Stimulated activated CD4-positive, alpha-beta T cell treated with anti-CD3 and anti-CD28 coated beads, Interleukin-12 subunit alpha, Interleukin-12 subunit beta, amount 100 ng/mL, for 4 hours (primary cell): ENCODE results near the gene LYRM2.

ENCODE experiments used
- DNase-seq: peaks from one replicate; pipeline ENCODE4 v3.0.0-alpha.2; 2020

The LYRM2 gene

GRCh38 chr6:89590133-89590532 lies 48.4 kb downstream of the LYRM2 start:
- no peak for DNase-seq

- DNase-seq, result no peak
These were observed 49.1 kb downstream of the LYRM2 start for GRCh38 chr6:89589297-89590025.

- DNase-seq, result no peak
These were observed 53.4 kb downstream of the LYRM2 start for GRCh38 chr6:89585154-89585553.

DNA sequence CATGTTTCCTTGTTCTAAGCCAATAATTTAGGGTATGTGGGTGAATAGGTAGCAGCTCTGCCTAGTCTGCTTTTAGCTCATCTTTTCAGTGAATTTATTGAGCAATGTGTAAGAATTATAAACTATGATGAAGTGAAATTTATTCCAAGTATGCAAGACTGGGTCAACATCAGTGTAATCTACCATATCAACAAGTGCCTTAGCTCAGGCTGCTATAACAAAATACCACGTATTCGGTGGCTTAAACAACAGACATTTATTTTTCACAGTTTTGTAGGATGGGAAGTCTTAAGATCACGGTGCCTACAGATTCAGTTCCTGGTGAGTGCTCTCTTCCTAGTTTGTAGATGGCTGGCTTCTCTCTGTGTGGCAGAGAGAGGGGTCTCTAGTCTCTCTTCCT lies 54.0 kb downstream of the LYRM2 start:
- DNase-seq, result no peak

DNA sequence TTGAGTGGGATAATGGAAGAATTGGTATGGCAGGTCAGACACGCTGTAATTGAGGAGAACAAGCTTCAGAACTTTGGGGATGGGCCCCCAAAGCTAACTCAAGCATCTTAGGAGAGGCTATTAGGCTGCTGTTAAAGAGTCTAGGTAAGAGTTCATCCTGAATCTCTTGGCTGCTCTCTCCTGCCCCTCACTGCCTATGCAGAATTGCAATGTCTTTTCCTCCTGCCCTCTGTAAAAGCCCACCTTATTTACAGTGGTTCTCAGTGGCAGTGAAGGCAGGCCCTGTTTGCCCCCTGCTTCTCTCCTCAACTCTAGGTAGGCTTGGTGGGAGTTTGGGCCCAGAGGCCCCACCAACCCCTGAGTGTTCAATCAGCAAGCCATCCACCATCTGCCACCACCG lies 55.0 kb downstream of the LYRM2 start:
- DNase-seq, result no peak

- no peak for DNase-seq
These were observed 55.8 kb downstream of the LYRM2 start for GRCh38 chr6:89582669-89583325.

GRCh38 chr6:89581689-89582088 lies 56.9 kb downstream of the LYRM2 start:
- DNase-seq, result no peak

- DNase-seq, result no peak
These were observed 57.4 kb downstream of the LYRM2 start for GRCh38 chr6:89580997-89581666.

- no peak for DNase-seq
These were observed 63.0 kb downstream of the LYRM2 start for GRCh38 chr6:89575562-89575960.

DNA sequence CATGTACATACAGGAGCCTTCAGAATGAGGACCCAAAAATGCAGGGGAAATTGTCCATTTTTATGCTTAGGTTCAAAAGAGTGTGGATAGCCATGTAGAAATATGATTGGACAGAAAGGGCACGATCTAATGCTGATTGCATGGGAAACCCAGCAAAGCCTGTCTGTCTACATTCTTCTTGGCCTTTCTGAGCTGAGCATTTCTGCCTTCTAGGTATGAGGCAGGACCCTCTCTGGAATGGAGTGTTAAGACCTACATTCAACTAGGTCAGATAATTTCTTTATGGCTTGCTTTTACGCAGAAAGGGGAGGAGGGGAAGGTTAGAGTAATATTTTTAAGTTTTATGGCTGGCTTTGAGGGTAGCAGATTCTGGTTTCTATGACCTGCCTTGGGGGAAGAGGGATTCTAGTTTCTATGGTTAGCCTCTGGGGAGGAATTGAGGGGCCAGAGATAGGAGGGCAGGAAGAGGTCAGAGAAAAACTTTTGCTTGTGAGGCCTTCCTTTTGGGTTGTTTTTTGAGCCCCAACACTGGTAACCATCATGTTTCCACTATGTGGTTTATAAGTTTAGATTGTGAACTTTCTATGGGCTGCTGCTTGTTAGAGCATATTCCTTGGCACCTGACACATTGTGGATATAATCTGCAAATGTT lies 63.5 kb downstream of the LYRM2 start:
- DNase-seq, result no peak

GRCh38 chr6:89567630-89568390 lies 70.7 kb downstream of the LYRM2 start:
- no peak for DNase-seq

- no peak for DNase-seq
These were observed 71.5 kb downstream of the LYRM2 start for GRCh38 chr6:89566930-89567629.

DNA sequence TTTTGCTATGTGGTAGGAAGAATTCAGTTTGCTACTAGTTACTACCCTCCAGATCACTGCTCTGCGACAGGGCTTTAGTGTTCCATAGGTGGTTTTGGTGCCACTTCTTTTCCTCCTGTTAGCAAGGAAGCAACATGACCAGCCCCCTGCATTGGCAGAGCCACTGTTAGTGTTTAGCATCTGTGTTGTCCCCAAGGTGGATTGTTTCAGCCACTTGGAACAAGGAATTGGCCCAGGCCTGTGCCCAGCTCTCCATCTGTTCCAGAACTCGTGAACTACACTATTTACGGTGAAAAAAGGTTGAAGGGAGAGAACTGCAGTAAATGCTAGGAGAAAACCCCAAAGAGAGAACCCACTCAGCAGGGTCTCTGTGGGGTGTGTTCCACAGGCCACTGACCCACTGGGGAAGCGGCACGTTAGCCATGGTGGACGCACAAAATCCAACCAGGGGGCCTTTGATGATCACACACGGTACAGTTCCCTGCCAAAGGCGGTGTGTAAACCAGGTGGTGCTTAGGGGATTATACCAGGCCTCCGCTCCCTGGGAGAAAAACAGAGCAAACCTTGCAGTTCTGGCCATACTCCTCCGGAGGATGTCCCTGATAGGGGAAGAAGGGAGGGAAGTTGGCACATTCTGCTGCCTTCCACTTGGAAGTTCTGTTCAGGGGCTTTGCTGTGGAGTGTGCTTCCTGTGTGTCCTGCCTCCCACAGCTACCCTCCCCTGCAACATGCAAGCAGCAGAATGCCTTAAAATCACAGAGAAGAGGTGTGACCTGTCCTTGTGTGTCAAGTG lies 72.3 kb downstream of the LYRM2 start:
- no peak for DNase-seq

GRCh38 chr6:89564752-89565427 lies 73.7 kb downstream of the LYRM2 start:
- DNase-seq, result no peak

DNA sequence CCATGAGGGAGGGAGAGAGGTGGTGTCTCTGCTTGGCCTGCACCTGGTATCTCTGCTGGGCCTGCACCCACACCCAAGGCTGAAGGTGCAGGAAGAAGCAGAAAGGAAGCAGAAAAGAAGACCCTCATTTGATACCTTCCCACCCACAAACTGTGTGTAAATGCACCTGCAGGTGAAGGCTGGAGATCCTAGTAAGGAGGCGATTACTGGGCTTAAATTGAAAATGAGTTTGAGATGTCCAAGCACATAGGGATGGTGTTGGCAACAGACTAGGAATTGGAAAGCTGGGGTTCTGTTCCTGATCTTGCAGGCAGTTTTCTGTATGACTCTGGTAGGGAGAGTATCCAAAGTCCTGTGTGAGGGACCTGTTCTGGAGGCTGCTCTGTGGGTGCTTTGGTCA lies 74.7 kb downstream of the LYRM2 start:
- no peak for DNase-seq

DNA sequence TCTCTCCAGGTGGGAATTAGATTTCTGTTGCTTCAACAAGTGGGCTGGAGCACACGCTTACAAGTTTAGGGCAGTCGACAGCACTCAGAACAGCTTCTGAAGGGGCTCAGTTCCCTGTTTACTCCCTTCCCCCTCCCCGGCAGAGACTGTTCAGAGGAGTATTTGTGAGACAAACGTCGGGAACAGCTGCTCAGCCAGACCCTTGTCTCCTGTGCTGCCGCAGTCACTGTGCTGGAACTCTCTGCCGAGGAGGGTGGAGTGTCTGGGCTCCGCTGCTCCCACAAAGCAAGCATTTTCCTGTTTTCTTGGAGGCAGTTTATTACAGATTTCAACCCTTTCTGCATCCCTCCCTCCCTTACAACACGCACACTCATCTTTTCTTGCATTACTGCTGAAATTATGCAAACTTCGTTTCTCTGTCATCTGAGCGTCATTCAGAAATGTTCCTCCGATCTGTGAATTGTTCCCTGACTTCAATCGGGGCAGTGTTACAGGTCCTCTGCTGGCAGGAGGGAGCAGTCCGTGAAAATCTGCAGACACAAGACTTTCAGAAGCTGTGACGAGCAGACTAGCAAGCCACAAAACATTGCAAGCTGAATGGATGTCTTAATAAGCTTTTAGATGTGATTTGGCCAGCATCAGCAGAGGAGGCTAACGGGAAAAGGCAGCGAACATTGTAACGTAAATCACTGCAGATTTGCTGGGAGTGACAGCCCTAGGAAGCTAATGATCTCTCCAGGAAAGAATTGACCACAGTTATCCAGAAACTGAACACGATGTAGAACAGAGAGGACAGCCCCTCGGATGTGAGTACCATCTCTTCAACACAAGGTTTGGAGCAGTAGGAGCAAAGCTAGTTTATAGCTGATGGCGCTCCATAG lies 76.2 kb downstream of the LYRM2 start:
- DNase-seq, result no peak

DNA sequence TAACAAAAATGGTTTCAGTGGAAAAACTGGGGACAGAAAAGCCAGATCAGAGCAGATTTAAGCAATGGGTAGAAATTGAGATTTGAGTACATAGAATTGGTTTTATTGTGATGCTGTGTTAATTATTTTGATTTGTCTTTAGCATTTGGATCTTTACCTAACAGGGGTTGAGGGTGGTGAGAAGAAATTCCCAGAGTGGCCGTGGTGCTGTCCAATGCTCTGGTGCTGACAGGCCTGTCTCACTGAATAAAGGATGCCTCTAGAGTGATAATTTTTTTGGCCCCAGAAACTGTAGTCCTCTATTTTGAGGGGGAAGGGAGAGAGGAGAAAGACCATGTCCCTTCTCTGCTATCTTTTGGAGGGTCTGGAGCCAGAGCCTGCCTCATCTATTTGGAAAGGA lies 79.1 kb downstream of the LYRM2 start:
- no peak for DNase-seq

DNA sequence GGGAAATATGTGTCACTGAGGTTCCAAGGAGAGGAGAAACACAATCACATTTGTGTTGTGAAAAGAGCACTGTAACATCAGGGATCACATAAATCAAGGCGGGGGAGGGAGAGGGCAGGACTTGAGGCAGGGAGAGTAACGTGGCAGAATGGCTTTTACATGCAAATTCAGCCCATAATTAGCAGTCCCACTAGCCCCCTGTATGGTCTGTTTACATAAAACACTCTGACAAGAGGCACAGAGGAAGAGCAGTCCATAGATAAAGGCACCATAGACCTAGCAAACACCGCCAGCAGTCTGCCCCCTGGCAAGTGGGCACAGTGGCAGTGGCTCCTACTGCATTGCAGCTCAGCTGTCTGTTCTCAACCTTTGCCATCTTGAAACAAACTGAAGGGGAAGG lies 82.7 kb downstream of the LYRM2 start:
- no peak for DNase-seq

DNA sequence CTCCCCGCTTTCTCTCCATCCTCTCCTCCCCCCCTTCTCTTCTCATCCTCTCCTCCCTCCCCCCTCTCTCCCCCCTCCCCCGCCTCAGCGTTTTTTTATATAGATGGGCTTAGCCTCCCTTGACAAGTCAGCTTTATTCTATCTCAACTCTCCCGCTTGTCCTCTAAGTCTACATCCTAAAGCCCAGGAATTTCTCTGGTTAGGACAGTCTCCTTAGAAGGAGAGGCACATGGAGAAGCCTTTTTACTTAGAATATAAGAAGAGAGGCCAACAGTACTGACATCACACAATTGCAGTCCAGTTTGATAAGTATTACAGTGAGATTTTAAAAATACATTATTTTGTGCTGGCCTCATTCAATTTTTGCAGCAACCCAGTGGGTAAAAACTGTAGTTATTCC lies 83.5 kb downstream of the LYRM2 start:
- no peak for DNase-seq

DNA sequence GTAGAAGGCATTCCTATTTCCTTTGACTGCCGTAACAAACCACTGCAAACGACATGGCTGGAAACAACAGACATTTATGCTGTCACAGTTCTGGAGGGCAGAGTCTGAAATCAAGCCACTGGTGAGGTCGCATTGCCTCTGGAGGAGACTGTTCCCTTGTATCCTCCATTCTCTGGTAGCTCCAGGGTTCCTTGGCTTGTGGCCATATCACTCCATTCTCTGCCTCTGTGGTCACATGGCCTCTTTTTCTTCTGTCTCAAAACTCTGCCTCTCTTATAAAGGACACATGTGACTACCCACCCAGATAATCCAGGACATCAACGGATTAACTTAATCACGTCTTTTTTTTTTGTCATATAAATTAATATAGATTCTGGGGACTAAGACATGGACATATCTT lies 84.4 kb downstream of the LYRM2 start:
- no peak for DNase-seq
